ENCODE data around the gene MYO18B. TPM values are rescaled to one million over a fixed set of nuclear protein-coding genes. Genes with fewer than 3 reads are reported as not detected.

The MYO18B gene
- total RNA-seq, 1 donor from 2014 or later: 12.0 TPM

GRCh38 chr22:25928038-25928437, 186.1 kb downstream of the MYO18B start:
- TF ChIP-seq, protein P1, sequence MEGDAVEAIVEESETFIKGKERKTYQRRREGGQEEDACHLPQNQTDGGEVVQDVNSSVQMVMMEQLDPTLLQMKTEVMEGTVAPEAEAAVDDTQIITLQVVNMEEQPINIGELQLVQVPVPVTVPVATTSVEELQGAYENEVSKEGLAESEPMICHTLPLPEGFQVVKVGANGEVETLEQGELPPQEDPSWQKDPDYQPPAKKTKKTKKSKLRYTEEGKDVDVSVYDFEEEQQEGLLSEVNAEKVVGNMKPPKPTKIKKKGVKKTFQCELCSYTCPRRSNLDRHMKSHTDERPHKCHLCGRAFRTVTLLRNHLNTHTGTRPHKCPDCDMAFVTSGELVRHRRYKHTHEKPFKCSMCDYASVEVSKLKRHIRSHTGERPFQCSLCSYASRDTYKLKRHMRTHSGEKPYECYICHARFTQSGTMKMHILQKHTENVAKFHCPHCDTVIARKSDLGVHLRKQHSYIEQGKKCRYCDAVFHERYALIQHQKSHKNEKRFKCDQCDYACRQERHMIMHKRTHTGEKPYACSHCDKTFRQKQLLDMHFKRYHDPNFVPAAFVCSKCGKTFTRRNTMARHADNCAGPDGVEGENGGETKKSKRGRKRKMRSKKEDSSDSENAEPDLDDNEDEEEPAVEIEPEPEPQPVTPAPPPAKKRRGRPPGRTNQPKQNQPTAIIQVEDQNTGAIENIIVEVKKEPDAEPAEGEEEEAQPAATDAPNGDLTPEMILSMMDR (IDR thresholded peaks at IDR 0.05): no peak
- DNase-seq (ENCODE audit: low spot score in 2 of 2): no peak

DNA sequence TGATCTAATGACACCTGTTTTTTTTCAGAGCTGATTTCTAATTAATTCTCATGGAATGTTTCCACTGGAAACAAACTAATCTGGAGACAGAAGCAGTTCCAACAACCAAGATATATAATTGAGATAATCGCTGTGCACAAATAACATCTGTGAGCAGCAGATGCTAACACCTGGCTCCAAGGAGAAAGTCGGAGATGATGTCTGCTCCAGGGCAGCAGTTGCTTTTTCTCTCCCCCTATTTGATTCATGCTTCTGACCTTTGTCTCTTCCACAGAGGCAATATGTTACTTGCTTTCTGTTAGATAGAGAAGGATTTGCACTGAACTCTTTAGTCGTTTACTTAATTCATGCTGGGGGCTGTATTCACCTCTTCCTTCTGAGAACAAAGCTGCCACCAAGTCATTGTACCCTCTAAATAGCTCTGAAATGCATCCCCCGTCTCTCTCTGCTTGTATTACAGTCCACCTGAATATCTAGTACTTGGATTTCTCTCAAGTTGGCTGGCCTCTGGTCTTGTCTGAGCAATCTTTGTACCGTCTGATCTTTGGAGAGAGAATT, 187.4 kb downstream of the MYO18B start:
- H3K4me1 ChIP-seq: no peaks in the 10 kb centered on the region
- no peak overlapping the region for H3K4me3 ChIP-seq
- H3K27ac ChIP-seq: no peak overlapping the region
- peaks cover 0 to 8% of the 10 kb centered on the region in 2 donors for H3K36me3 ChIP-seq
- no peaks in the 10 kb centered on the region for H3K27me3 ChIP-seq
- no peak for DNase-seq (ENCODE audit: low spot score in 2 of 2)
- intact Hi-C loops (cut with DNase I): no loop called here
- TF ChIP-seq, protein P1 (IDR thresholded peaks at IDR 0.05): no peak
- H3K9me3 ChIP-seq: no peaks in the 10 kb centered on the region

More at GRCh38 chr22:25928038-25928437, 186.1 kb downstream of the MYO18B start:
- H3K9me3 ChIP-seq: no peaks in the 10 kb centered on the region
- H3K4me1 ChIP-seq: no peaks in the 10 kb centered on the region
- no peak overlapping the region for H3K27ac ChIP-seq
- H3K27me3 ChIP-seq: no peaks in the 10 kb centered on the region
- intact Hi-C loops (cut with DNase I): no loop called here
- no peak overlapping the region for H3K4me3 ChIP-seq
- peaks cover 0 to 9% of the 10 kb centered on the region in 2 donors for H3K36me3 ChIP-seq

DNA sequence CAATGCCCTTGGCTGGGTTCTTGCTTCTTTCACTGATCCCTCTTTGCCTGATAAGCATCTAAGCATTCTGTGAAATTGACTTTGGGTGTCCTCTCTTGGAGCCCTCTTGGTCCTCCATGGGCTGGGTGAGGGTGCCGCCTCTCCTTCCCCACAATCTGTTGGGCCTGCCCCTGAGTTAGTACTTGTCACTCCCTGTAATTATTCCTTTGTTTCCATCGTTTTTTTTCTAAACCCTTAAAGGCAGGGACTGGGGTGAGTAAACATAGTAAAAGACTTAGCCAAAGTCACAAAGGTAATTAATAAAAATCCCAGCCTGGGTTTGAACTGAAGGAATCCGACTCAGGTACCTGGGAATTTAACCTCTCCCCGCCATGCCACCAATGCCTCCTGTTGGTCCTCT, 188.1 kb downstream of the MYO18B start:
- Histone ChIP-seq H3K4me1 (no peaks in the 10 kb centered on the region), H3K27ac (no peak overlapping the region), H3K27me3 (no peaks in the 10 kb centered on the region), H3K4me3 (no peak overlapping the region), H3K36me3 (peaks cover 0 to 8% of the 10 kb centered on the region in 2 donors), H3K9me3 (no peaks in the 10 kb centered on the region)
- TF ChIP-seq, protein P1 (IDR thresholded peaks at IDR 0.05): no peak
- no peak for DNase-seq (ENCODE audit: low spot score in 2 of 2)
- intact Hi-C loops (cut with DNase I): no loop called here

- TF ChIP-seq, protein P1 (IDR thresholded peaks at IDR 0.05): no peak
- H3K4me1 ChIP-seq: no peaks in the 10 kb centered on the region
- DNase-seq (ENCODE audit: low spot score in 2 of 2): no peak
- intact Hi-C loops (cut with DNase I): no loop called here
- no peaks in the 10 kb centered on the region for H3K9me3 ChIP-seq
- H3K27ac ChIP-seq: no peak overlapping the region
- H3K4me3 ChIP-seq: no peak overlapping the region
- no peaks in the 10 kb centered on the region for H3K27me3 ChIP-seq
- H3K36me3 ChIP-seq: peaks cover 0 to 8% of the 10 kb centered on the region in 2 donors
Measured at GRCh38 chr22:25930788-25931310, 188.9 kb downstream of the MYO18B start.

GRCh38 chr22:25933158-25933788, 191.3 kb downstream of the MYO18B start:
- TF ChIP-seq, protein P1 (IDR thresholded peaks at IDR 0.05): no peak
- H3K4me1 ChIP-seq: no peaks in the 10 kb centered on the region
- peaks cover 0 to 8% of the 10 kb centered on the region in 2 donors for H3K36me3 ChIP-seq
- no peak for DNase-seq (ENCODE audit: low spot score in 2 of 2)
- H3K27ac ChIP-seq: no peak overlapping the region
- no peaks in the 10 kb centered on the region for H3K27me3 ChIP-seq
- intact Hi-C loops (cut with DNase I): no loop called here
- no peaks in the 10 kb centered on the region for H3K9me3 ChIP-seq
- H3K4me3 ChIP-seq: no peak overlapping the region

All from ascending aorta (tissue), 2 donors.